HEK293 (cell line): ENCODE data around the gene ZFP3.
"Not testable (repeated sequence)": the region's sequence is repeated elsewhere in the genome, so short reads cannot be mapped to it uniquely, and the experiment has no call there.

Experiments used
- CTCF ChIA-PET: fragments of 350-600 bp; formaldehyde crosslinking; extraction: SDS; loops from one replicate; lab custom pipeline; 2021; ENCODE audit warnings: antibody characterized with exemption; lab: Yijun Ruan, JAX
- POLR2A ChIA-PET: fragments of 300-600 bp; formaldehyde crosslinking; extraction: SDS; loops from one replicate; lab custom pipeline; 2020; ENCODE audit warnings: antibody characterized with exemption, inconsistent platforms; lab: Yijun Ruan, JAX
- H3K27ac ChIP-seq: fragments of 200-500 bp; sonication (Bioruptor generic); 2 replicates; pipeline ENCODE4 v1.5.1; 2014; ENCODE audit warnings: low read depth, low read length, control low read depth, inconsistent platforms; ENCODE audit errors: extremely low read depth
- H3K36me3 ChIP-seq, 2 experiments: fragments of 200-500 bp in 1 of 2; sonication (Bioruptor generic) in 1 of 2; 1 replicate in 1 of 2; 2 replicates in 1 of 2; pipeline ENCODE4 v1.5.1; 2014 to 2017; ENCODE audit warnings: inconsistent platforms in 2 of 2, low read length in 2 of 2; ENCODE audit not compliant: control insufficient read depth in 2 of 2, insufficient read depth in 1 of 2
- H3K4me1 ChIP-seq: fragments of 200-500 bp; sonication (Bioruptor generic); 2 replicates; pipeline ENCODE4 v1.5.1; 2014; ENCODE audit warnings: mild to moderate bottlenecking, low read length, inconsistent platforms; ENCODE audit not compliant: control insufficient read depth, insufficient read depth
- H3K4me3 ChIP-seq: 2 replicates; pipeline ENCODE4 v1.5.1; 2011; ENCODE audit warnings: low read depth, mild to moderate bottlenecking, control low read depth, low read length, moderate library complexity
- H3K9me3 ChIP-seq: fragments of 200-500 bp; sonication (Bioruptor generic); 2 replicates; pipeline ENCODE4 v1.5.1; 2014; ENCODE audit warnings: low read depth, low read length, inconsistent platforms; ENCODE audit not compliant: control insufficient read depth, insufficient read depth
- EGR2 ChIP-seq: fragments of 450-650 bp; formaldehyde crosslinking; IDR thresholded peaks from 2 replicates; pipeline ENCODE4 v1.5.1; 2016; ENCODE audit warnings: low read depth, missing biosample characterization, missing genetic modification characterization
- SALL2 ChIP-seq: fragments of 450-650 bp; formaldehyde crosslinking; IDR thresholded peaks from 2 replicates; pipeline ENCODE4 v1.5.0; 2017; ENCODE audit warnings: missing biosample characterization, mild to moderate bottlenecking, missing genetic modification characterization, borderline replicate concordance
- ZBTB48 ChIP-seq: fragments of 450-650 bp; formaldehyde crosslinking; IDR thresholded peaks from 2 replicates; pipeline ENCODE4 v1.5.1; 2016; ENCODE audit warnings: missing biosample characterization, missing genetic modification characterization
- ZFHX2 ChIP-seq: fragments of 450-650 bp; formaldehyde crosslinking; conservative IDR thresholded peaks from 2 replicates; pipeline ENCODE4 v1.5.1; 2016; ENCODE audit warnings: missing biosample characterization, missing genetic modification characterization
- ZIC2 ChIP-seq: fragments of 450-650 bp; formaldehyde crosslinking; IDR thresholded peaks from 2 replicates; pipeline ENCODE4 v1.5.1; 2016; ENCODE audit warnings: missing biosample characterization, missing genetic modification characterization
- ZNF10 ChIP-seq: fragments of 450-650 bp; formaldehyde crosslinking; IDR thresholded peaks from 2 replicates; pipeline ENCODE4 v1.5.1; 2017; ENCODE audit warnings: missing biosample characterization, missing genetic modification characterization
- ZNF266 ChIP-seq: fragments of 450-650 bp; formaldehyde crosslinking; IDR thresholded peaks from 2 replicates; pipeline ENCODE4 v1.5.1; 2016; ENCODE audit warnings: missing biosample characterization, missing genetic modification characterization, low read depth
- ZNF274 ChIP-seq, 2 experiments: fragments of 200-500 bp in 1 of 2; fragments of 450-650 bp in 1 of 2; sonication (Bioruptor generic) in 1 of 2; formaldehyde crosslinking in 1 of 2; IDR thresholded peaks; 2 replicates each; pipeline versions ENCODE4 v1.5.1 to v1.6.1; 2014 to 2016; ENCODE audit warnings: borderline replicate concordance in 1 of 2, inconsistent platforms in 1 of 2, low read length in 1 of 2, missing biosample characterization in 1 of 2, missing genetic modification characterization in 1 of 2
- ZNF423 ChIP-seq: fragments of 450-650 bp; formaldehyde crosslinking; IDR thresholded peaks from 2 replicates; pipeline ENCODE4 v1.5.1; 2016; ENCODE audit warnings: missing biosample characterization, missing genetic modification characterization
- ZNF510 ChIP-seq: fragments of 450-650 bp; formaldehyde crosslinking; IDR thresholded peaks from 2 replicates; pipeline ENCODE4 v1.5.1; 2018; ENCODE audit warnings: mild to moderate bottlenecking, missing genetic modification characterization, missing biosample characterization; ENCODE audit not compliant: insufficient replicate concordance
- ZNF660 ChIP-seq: fragments of 450-650 bp; IDR thresholded peaks from 2 replicates; pipeline ENCODE4 v1.5.1; 2018; ENCODE audit warnings: missing biosample characterization, mild to moderate bottlenecking, missing genetic modification characterization
- ZNF677 ChIP-seq: fragments of 450-650 bp; IDR thresholded peaks from 2 replicates; pipeline ENCODE4 v1.5.0; 2018; ENCODE audit warnings: missing biosample characterization, mild to moderate bottlenecking, missing genetic modification characterization, moderate library complexity
- ZNF701 ChIP-seq: fragments of 450-650 bp; formaldehyde crosslinking; IDR thresholded peaks from 2 replicates; pipeline ENCODE4 v1.5.1; 2016; ENCODE audit warnings: missing biosample characterization, missing genetic modification characterization
- ZSCAN30 ChIP-seq: fragments of 450-650 bp; IDR thresholded peaks from 2 replicates; pipeline ENCODE4 v1.5.1; 2018; ENCODE audit warnings: missing biosample characterization, mild to moderate bottlenecking, missing genetic modification characterization, moderate library complexity
- TF ChIP-seq, protein P1 (sequence below): fragments of 450-650 bp; formaldehyde crosslinking; IDR thresholded peaks from 2 replicates; pipeline ENCODE4 v1.5.1; 2016; ENCODE audit warnings: missing biosample characterization, missing genetic modification characterization
- TF ChIP-seq, protein P2 (sequence below): fragments of 450-650 bp; formaldehyde crosslinking; IDR thresholded peaks from 2 replicates; pipeline ENCODE4 v1.5.1; 2016; ENCODE audit warnings: missing biosample characterization, missing genetic modification characterization

Gene ZFP3

DNA sequence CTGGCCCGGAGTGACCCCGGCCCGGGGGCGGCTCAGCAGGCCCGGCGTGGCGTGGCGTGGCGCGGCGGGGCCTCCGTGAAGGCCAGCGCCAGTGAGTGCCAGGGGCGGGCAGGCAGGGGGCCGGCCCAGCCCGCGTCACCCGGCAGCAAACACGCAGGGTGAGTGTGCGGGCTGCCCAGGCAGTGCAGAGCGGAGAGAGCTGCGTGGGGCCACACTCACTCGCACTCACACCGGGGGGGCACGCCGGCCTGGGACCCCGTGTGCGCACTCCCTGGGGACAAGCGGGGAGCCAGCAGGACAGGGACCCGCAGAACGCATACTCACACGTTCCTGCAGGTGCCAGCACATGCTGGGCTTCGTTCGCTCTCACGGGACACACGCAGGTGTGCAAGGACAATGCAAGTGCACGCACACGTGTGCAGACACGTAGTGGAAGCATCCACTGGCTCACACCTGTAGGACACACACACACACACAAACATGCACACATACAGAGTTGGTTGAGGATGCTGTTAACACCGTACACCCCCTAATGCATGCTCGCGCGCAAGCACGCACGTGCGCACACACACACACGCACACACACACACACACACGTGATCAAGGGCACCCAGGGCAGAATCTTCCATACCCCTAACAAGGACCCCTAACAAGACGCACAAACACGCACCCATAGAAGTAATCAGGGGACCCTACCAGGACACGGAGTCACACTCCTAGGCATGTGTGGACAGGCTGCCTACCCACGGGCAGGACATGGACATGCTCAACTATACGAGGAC is 45.3 kb downstream of the ZFP3 start:
- CTCF ChIA-PET = no interaction called here
- POLR2A ChIA-PET = no interaction called here
- H3K4me3 ChIP-seq = no peak overlapping the region
- TF ChIP-seq ZIC2 (tag by site-specific recombination) (no peak), ZNF423 (tag by site-specific recombination) (no peak), SALL2 (tag by site-specific recombination) (no peak), ZNF510 (tag by site-specific recombination) (no peak), ZSCAN30 (no peak), ZNF266 (tag by site-specific recombination) (no peak), ZNF701 (no peak), ZNF10 (tag by site-specific recombination) (no peak), ZBTB48 (tag by site-specific recombination) (no peak), ZNF274 (IDR thresholded peaks at IDR 0.05; ENCODE audit: low read length) (no peak), ZNF274 (tag by site-specific recombination; IDR thresholded peaks at IDR 0.05; ENCODE audit: borderline replicate concordance) (no peak), ZNF677 (tag by site-specific recombination) (no peak), ZNF660 (no peak)
- TF ChIP-seq, protein P1, sequence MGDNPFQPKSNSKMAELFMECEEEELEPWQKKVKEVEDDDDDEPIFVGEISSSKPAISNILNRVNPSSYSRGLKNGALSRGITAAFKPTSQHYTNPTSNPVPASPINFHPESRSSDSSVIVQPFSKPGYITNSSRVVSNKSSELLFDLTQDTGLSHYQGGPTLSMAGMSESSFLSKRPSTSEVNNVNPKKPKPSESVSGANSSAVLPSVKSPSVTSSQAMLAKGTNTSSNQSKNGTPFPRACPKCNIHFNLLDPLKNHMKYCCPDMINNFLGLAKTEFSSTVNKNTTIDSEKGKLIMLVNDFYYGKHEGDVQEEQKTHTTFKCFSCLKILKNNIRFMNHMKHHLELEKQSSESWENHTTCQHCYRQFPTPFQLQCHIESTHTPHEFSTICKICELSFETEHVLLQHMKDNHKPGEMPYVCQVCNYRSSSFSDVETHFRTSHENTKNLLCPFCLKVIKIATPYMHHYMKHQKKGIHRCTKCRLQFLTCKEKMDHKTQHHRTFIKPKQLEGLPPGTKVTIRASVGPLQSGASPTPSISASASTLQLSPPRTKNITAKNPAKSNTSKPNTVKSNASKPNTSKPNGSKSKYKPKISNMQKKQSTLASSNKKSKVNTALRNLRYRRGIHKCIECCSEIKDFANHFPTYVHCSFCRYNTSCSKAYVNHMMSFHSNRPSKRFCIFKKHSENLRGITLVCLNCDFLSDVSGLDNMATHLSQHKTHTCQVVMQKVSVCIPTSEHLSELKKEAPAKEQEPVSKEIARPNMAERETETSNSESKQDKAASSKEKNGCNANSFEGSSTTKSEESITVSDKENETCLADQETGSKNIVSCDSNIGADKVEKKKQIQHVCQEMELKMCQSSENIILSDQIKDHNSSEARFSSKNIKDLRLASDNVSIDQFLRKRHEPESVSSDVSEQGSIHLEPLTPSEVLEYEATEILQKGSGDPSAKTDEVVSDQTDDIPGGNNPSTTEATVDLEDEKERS = no peak
- TF ChIP-seq, protein P2, sequence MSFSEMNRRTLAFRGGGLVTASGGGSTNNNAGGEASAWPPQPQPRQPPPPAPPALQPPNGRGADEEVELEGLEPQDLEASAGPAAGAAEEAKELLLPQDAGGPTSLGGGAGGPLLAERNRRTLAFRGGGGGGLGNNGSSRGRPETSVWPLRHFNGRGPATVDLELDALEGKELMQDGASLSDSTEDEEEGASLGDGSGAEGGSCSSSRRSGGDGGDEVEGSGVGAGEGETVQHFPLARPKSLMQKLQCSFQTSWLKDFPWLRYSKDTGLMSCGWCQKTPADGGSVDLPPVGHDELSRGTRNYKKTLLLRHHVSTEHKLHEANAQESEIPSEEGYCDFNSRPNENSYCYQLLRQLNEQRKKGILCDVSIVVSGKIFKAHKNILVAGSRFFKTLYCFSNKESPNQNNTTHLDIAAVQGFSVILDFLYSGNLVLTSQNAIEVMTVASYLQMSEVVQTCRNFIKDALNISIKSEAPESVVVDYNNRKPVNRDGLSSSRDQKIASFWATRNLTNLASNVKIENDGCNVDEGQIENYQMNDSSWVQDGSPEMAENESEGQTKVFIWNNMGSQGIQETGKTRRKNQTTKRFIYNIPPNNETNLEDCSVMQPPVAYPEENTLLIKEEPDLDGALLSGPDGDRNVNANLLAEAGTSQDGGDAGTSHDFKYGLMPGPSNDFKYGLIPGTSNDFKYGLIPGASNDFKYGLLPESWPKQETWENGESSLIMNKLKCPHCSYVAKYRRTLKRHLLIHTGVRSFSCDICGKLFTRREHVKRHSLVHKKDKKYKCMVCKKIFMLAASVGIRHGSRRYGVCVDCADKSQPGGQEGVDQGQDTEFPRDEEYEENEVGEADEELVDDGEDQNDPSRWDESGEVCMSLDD (tag by site-specific recombination) = no peak
- TF ChIP-seq, all 188 proteins: peak for 0
- no peaks in the 10 kb centered on the region for H3K36me3 ChIP-seq
- H3K9me3 ChIP-seq = no peaks in the 10 kb centered on the region
- no peak overlapping the region for H3K27ac ChIP-seq
- no peaks in the 10 kb centered on the region for H3K4me1 ChIP-seq

DNA sequence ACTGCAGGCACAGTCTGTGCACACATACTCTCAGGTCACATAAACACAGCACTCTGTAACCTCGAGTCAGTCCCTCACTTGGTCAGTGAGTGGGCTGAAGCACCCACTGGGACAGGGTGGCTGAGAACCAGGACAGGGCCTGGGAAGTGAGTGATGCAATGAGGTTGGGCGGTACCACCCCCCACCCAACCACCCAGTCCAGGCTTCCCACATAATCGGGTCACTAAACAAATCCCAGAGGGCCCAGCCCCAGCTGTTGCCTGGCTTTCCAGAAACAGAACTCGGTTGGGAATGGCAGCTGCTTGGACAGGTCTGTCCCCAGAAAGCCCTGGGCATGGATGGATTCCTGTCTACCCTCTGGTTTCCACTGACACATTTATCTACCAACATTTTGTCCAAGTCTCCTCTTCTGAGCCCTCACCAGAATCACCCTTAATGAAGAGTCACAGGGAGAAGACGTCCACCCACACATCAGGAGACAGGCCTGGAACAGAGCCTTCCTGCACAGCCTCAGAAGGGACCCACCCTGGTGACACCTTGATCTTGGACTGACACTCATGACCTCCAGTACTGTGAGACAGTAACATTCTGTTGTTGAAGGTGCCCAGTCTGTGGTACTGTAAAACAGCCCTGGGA is 46.0 kb downstream of the ZFP3 start:
- POLR2A ChIA-PET = interaction anchor here (0.6 kb wide), 1 partner anchor 9 kb away, joined by 4 read pairs; no protein-coding TSS in a partner anchor
- H3K36me3 ChIP-seq, H3K27ac ChIP-seq, H3K9me3 ChIP-seq, H3K4me1 ChIP-seq, CTCF ChIA-PET, H3K4me3 ChIP-seq: not testable (repeated sequence)
- peak; percentile 65 for TF ChIP-seq ZFHX2
- peak; percentile 72 for TF ChIP-seq EGR2 (tag by site-specific recombination)

DNA sequence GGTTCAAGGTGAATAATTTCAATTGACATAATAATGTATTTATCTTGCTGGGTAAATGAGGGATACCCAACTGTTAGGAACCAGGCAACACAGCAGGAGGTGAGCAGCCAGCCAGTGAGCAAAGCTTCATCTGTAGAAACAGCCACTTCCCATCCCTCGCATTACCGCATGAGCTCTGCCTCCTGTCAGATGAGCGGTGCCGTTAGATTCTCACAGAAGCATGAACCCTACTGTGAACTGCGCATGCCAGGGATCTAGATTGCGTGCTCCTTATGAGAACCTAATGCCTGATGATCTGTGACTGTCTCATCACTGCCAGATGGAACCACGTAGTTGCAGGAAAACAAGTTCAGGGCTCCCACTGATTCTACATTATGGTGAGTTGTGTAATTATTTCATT is 46.6 kb downstream of the ZFP3 start:
- H3K27ac ChIP-seq, H3K36me3 ChIP-seq, CTCF ChIA-PET, H3K4me1 ChIP-seq, H3K4me3 ChIP-seq, H3K9me3 ChIP-seq: not testable (repeated sequence)
- POLR2A ChIA-PET = interaction anchor here (0.6 kb wide), 1 partner anchor 10 kb away, joined by 4 read pairs; no protein-coding TSS in a partner anchor
